Epithelial cell of esophagus (primary cell): ENCODE measurements around the gene MAB21L3.

Experiments
- DNase-seq: peaks from one replicate; pipeline ENCODE4 v3.0.0; 2010; ENCODE audit warnings: low read depth
- H3K4me3 ChIP-seq: 2 replicates; pipeline ENCODE4 v1.5.1; 2011; ENCODE audit warnings: mild to moderate bottlenecking, low read length, control low read depth
- TF ChIP-seq, protein P1 (sequence below): IDR thresholded peaks from 2 replicates; pipeline ENCODE4 v1.5.1; 2011; ENCODE audit warnings: low read depth, mild to moderate bottlenecking, low read length, control low read depth, inconsistent platforms; ENCODE audit not compliant: insufficient read depth; ENCODE audit errors: missing control alignments

Gene MAB21L3

DNA sequence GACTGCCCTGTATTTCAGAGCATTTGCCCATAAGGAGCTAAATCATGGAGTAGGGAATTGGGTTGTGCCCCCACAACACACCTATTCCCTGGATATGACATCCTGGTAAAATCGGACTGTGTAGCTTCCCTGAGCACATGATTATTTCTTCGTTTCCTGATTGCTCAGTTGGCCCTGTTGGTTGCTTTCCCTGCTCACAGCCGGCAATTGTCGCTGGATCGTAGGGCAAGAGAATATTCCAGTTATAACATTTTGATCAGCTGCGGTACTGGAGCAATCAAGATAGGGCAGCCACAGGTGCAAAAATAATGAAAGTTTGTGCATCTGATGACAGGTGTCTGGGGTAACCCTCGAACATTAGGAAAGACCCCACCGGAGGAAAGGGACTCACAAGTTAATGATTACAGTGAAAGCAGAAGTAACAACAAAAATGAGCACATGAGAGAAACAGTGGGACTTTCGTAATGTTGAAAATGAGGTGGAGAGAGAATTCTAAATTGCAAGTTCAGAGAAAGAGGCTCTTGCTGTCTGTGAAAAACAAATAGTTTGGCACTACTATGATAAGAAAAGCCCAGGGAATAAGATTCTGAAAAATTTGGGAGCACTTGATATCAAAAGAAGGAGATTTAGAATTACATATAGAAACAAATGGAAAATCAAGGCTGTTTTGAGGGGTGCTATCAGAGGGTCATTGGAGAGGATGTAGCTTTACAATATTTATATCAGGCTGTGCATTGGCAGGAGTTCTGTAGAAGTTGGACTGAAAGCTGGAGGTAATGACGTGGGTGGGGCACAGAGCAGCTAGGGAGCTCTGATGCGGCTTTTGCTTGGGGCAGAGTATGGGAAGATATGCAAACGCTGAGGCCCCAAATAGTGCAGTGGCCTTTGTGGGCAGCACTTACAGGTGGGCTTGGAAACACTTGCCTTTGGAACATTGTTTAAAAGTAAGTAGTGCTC is at the start of gene MAB21L3:
TSS of gene MAB21L3 (plus strand) at position 833 of the 957 bp plus-strand sequence. CDS start 1,217 bp downstream, outside the sequence.
- H3K4me3 ChIP-seq, result no peak within 1 kb of the TSS
- TF ChIP-seq, protein P1, sequence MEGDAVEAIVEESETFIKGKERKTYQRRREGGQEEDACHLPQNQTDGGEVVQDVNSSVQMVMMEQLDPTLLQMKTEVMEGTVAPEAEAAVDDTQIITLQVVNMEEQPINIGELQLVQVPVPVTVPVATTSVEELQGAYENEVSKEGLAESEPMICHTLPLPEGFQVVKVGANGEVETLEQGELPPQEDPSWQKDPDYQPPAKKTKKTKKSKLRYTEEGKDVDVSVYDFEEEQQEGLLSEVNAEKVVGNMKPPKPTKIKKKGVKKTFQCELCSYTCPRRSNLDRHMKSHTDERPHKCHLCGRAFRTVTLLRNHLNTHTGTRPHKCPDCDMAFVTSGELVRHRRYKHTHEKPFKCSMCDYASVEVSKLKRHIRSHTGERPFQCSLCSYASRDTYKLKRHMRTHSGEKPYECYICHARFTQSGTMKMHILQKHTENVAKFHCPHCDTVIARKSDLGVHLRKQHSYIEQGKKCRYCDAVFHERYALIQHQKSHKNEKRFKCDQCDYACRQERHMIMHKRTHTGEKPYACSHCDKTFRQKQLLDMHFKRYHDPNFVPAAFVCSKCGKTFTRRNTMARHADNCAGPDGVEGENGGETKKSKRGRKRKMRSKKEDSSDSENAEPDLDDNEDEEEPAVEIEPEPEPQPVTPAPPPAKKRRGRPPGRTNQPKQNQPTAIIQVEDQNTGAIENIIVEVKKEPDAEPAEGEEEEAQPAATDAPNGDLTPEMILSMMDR, result no peak
- DNase-seq, result peak; percentile 50

DNA sequence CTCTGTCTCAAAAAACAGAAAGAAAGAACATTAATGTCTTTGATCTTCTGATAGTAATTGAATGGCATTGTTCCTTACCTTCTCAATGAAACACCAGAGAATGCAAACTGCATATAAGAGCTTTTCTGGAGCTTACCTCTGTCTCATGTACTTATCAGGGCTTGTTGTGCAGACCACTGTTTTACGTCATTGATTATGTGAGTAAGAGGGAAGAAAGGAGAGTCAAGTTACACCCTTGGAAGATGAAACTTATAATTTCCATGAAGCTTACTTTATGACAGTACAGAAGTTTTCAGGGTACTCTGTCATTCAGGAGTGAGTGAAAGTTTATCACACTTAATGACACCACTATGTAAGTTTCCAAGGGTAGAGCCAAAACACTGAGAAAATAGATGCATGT is 49.0 kb upstream of the MAB21L3 start:
- DNase-seq, result no peak
- no peak overlapping the region for H3K4me3 ChIP-seq
- TF ChIP-seq, protein P1, result no peak

DNA sequence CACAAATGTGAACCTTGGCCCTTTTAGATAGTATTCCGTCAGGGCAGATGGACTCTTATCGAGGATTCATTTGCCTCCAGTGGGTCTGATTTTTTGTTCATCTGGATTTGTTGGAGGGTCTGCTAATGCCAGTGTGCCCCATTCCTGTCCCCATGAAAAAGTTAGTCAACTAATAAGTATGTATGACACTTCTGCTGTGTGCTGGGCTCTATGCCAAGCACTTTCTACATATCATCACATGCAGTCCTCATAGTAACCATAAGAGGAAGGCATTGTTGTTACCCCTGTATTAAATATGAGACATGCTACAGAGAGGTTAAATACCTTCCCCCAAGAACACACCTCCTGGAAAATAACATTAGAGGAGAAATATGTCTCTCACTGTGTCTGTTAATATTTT is 46.6 kb upstream of the MAB21L3 start:
- H3K4me3 ChIP-seq, result no peak overlapping the region
- TF ChIP-seq, protein P1, result no peak
- peak; percentile 78 for DNase-seq

DNA sequence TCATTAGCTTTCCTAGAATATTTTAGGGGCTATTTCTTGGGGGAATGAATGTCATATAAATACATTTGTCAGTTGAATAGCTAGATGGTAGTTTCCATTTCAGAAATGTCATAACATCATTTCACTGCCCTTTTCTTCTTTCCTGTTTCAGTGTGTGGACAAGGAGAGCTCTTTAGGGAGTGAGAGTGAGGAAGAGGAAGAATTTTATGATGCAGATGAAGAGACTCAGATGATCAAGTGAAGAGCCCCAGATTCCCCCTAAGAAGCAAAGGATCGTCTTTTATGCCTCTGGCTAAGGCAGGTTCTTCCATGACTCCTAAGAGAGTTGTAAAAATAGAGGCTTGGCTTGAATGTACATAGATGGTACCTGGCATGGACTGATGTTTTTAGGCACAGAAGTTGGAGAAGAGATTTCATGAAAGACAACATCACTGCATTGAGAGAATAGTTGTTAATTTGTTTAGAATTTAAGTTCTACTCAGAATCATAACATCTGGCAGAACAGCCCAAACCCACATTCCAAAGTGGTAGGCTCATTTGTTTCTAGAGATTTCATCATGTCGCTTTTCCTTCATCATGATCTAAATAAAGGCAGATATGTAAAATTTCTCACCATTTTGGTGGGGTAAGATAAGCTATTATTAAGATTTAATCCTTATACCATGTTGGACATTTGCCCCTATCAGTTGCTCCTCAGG is 44.2 kb upstream of the MAB21L3 start:
- H3K4me3 ChIP-seq, result no peak overlapping the region
- TF ChIP-seq, protein P1, result no peak
- DNase-seq, result peak; percentile 62

DNA sequence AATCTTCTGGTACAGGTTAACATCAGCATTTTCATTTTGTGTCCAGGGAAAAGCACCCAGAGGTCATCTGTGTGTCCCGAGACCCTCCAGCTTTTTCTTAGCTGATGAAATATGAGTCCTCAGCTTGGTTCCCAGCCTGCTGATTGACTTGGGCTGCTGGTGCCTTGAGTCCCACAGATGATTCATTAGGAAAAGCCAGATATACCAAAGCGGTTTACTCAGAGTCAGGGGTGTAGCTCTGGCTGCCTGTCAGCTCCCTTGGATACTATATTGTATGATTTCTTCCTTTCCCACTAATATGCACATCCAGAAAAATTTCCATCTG is 43.7 kb upstream of the MAB21L3 start:
- TF ChIP-seq, protein P1, result no peak
- peak; percentile 62 for DNase-seq
- H3K4me3 ChIP-seq, result no peak overlapping the region

DNA sequence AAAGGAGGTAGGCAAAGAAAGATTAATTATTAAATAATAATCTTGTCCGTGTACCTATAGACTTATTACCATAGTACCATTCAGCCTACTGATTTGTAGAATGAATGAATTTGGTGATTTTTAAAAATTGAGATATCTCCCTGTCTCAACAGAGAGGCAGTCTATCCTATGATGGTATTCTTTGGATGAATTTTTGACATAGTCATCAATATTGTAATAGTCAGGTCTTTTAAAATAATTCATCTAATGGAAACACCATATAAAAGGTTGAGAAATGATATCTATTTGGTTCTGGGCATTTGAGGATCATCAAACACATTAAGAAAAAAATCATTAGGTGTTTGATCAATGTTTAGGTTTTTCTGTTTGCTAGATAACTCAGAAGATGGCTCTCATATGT is 35.6 kb upstream of the MAB21L3 start:
- no peak overlapping the region for H3K4me3 ChIP-seq
- TF ChIP-seq, protein P1, result no peak

DNA sequence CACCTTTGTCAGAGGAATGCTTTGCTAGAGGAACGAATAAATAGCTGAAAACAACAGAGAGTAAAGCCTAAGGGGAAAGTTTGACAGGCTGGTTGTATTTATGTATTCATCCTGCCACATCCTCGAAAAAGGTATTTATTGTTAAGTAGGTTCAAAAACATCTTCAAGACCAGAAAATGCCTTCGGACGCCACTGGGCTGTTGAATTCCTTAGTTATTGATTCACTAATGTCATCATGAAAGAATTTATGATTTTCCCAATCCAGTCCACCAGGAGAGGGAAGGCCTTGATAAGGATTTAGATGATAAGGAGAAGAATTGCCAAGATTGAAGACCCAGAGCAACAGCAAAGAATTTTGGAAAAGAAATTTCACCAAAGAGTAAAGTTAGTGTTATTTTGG is 35.2 kb upstream of the MAB21L3 start:
- TF ChIP-seq, protein P1, result no peak
- H3K4me3 ChIP-seq, result no peak overlapping the region
- peak; percentile 36 for DNase-seq

More for the DNA sequence above, 35.6 kb upstream of the MAB21L3 start:
- DNase-seq, result no peak
